Right atrium auricular region (tissue), 2 donors: ENCODE data around the gene GRN. TPM values are rescaled to one million over a fixed set of nuclear protein-coding genes. Genes with fewer than 3 reads are reported as not detected.
"Not testable (repeated sequence)": the region's sequence is repeated elsewhere in the genome, so short reads cannot be mapped to it uniquely, and the experiment has no call there.

Experiments
- DNase-seq: peaks from one replicate; pipeline ENCODE4 v3.0.0-alpha.2; 2019; ENCODE audit warnings: low spot score
- H3K27ac ChIP-seq, 2 donors: fragments of 200-600 bp; sonication (generic); 1 replicate in 1 of 2; 2 replicates in 1 of 2; pipeline ENCODE4 v1.5.1; 2016 to 2019
- H3K27me3 ChIP-seq, 2 donors: fragments of 200-600 bp; sonication (generic); one replicate each; pipeline versions ENCODE4 v1.5.1 to v1.6.0; 2017 to 2019
- H3K36me3 ChIP-seq: fragments of 200-600 bp; sonication (generic); one replicate; pipeline ENCODE4 v1.5.1; 2016
- H3K4me1 ChIP-seq, 2 donors: fragments of 200-600 bp; sonication (generic); one replicate each; pipeline versions ENCODE4 v1.5.1 to v1.6.0; 2017 to 2019
- H3K4me3 ChIP-seq, 2 donors: fragments of 200-600 bp; sonication (generic); 1 replicate in 1 of 2; 2 replicates in 1 of 2; pipeline ENCODE4 v1.5.1; 2017 to 2019; ENCODE audit warnings: mild to moderate bottlenecking in 1 of 2, moderate library complexity in 1 of 2
- H3K9me3 ChIP-seq, 2 donors: fragments of 200-600 bp; sonication (generic); one replicate each; pipeline ENCODE4 v1.5.1; 2019
- CTCF ChIP-seq, 2 donors: fragments of 200-600 bp; sonication (generic); IDR thresholded peaks; one replicate each; pipeline ENCODE4 v1.5.1; 2019; ENCODE audit warnings: antibody characterized with exemption in 2 of 2
- total RNA-seq, 2 donors: library from RNA; depleted of rRNA; stranded (reverse); fragments of >200 nt; gene quantifications; one replicate each; pipeline ENCODE4 v1.1.0, GENCODE V29; 2016

Gene GRN
- total RNA-seq, 2 donors from 2014 or later = 258 to 290 TPM

GRCh38 chr17:44335564-44335963 lies 9.5 kb upstream of the GRN start:
- TF ChIP-seq CTCF (IDR thresholded peaks at IDR 0.05) = no peak
- Histone ChIP-seq H3K36me3 (no peaks in the 10 kb centered on the region), H3K4me3 (no peak overlapping the region), H3K9me3 (no peaks in the 10 kb centered on the region), H3K4me1 (peaks cover 0 to 9% of the 10 kb centered on the region in 2 donors), H3K27me3 (no peaks in the 10 kb centered on the region), H3K27ac (no peak overlapping the region)
- DNase-seq = no peak

- Histone ChIP-seq H3K4me1 (peaks cover 0 to 7% of the 10 kb centered on the region in 2 donors), H3K36me3 (no peaks in the 10 kb centered on the region), H3K27ac (no peak overlapping the region), H3K9me3 (no peaks in the 10 kb centered on the region), H3K4me3 (no peak overlapping the region), H3K27me3 (no peaks in the 10 kb centered on the region)
- DNase-seq = no peak
- no peak for TF ChIP-seq CTCF (IDR thresholded peaks at IDR 0.05)
These were observed 9.1 kb upstream of the GRN start for GRCh38 chr17:44335968-44336367.

GRCh38 chr17:44338702-44339101 lies 6.4 kb upstream of the GRN start:
- no peak overlapping the region for H3K27ac ChIP-seq

GRCh38 chr17:44340553-44340952 lies 4.5 kb upstream of the GRN start:
- not testable (repeated sequence) for H3K4me3 ChIP-seq, H3K4me1 ChIP-seq, H3K9me3 ChIP-seq, H3K36me3 ChIP-seq, H3K27me3 ChIP-seq, H3K27ac ChIP-seq, DNase-seq

More at GRCh38 chr17:44338702-44339101, 6.4 kb upstream of the GRN start:
- DNase-seq = no peak
- Histone ChIP-seq H3K4me1 (no peaks in the 10 kb centered on the region), H3K9me3 (no peaks in the 10 kb centered on the region), H3K27me3 (no peaks in the 10 kb centered on the region), H3K4me3 (no peak overlapping the region), H3K36me3 (no peaks in the 10 kb centered on the region)
- no peak for TF ChIP-seq CTCF (IDR thresholded peaks at IDR 0.05)

- no peak overlapping the region for H3K27ac ChIP-seq
- DNase-seq = no peak
- no peak for TF ChIP-seq CTCF (IDR thresholded peaks at IDR 0.05)
- H3K9me3 ChIP-seq = no peaks in the 10 kb centered on the region
- H3K27me3 ChIP-seq = no peaks in the 10 kb centered on the region
- H3K36me3 ChIP-seq = no peaks in the 10 kb centered on the region
- peaks cover 0 to 18% of the 10 kb centered on the region in 2 donors for H3K4me1 ChIP-seq
- H3K4me3 ChIP-seq = no peak overlapping the region
These were observed 1.4 kb upstream of the GRN start for GRCh38 chr17:44343510-44344209.

GRCh38 chr17:44345454-44346026 lies 438 bp downstream of the GRN start:
- peak; percentile 69 for DNase-seq

More at GRCh38 chr17:44345454-44346026, 438 bp downstream of the GRN start:
- Histone ChIP-seq H3K9me3 (no peaks in the 10 kb centered on the region), H3K4me3 (peak overlapping the region; percentile 71 to 82), H3K27me3 (no peaks in the 10 kb centered on the region), H3K4me1 (peaks cover 0 to 18% of the 10 kb centered on the region in 2 donors), H3K27ac (peak overlapping the region; percentile 84 to 92), H3K36me3 (peaks cover 13% of the 10 kb centered on the region)
- peak; percentile 16 to 56 for TF ChIP-seq CTCF (IDR thresholded peaks at IDR 0.05)
